Ovary (tissue), 3 donors: Measurements from ENCODE around the gene PERM1.

Experiments
- CTCF ChIP-seq, 3 donors: fragments of 450-650 bp in 2 of 3; fragments of 200-600 bp in 1 of 3; IDR thresholded peaks; one replicate each; pipeline versions ENCODE4 v1.5.1 to v1.8.0; 2016 to 2022; ENCODE audit warnings: antibody characterized with exemption in 3 of 3, mild to moderate bottlenecking in 1 of 3
- EP300 ChIP-seq: sonication (generic); formaldehyde crosslinking; IDR thresholded peaks from one replicate; pipeline ENCODE4 v1.6.1; 2017; ENCODE audit warnings: antibody characterized with exemption
- POLR2A ChIP-seq: fragments of 450-650 bp; IDR thresholded peaks from one replicate; pipeline ENCODE4 v1.6.1; 2017; ENCODE audit warnings: antibody characterized with exemption, mild to moderate bottlenecking, moderate library complexity
- donor health status: DM: no; HTN: no; CAD: no.

DNA sequence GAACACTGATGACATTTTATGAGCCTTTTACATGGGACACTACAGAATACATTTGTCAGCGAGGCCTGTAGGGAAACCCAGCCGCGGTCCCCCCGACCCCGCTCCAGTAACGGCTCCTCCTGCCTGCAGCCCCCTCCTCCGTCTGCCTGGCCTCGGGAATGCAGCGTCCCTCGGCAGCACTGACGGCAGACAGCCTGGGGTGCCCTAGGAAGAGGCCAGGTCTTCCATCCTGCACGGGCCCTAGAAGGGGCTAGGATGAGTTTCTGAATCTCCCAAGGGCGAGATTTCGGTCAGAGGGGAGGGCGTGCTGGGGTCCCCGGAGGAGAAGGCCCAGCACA lies 49.8 kb downstream of the PERM1 start:
- TF ChIP-seq CTCF (IDR thresholded peaks at IDR 0.05) (no peak), POLR2A (no peak), EP300 (no peak)
